CD8-positive, alpha-beta memory T cell (primary cell): ENCODE measurements around the gene CCBE1. TPM values are rescaled to one million over a fixed set of nuclear protein-coding genes. Genes with fewer than 3 reads are reported as not detected.

Experiments used
- CTCF ChIA-PET: fragments of 350-600 bp; sonication (Branson Sonifier 250); formaldehyde crosslinking; loops from one replicate; lab custom pipeline; 2021; ENCODE audit warnings: antibody characterized with exemption; lab: Charles Lee
- POLR2A ChIA-PET: fragments of 350-600 bp; sonication (Branson Sonifier 250); formaldehyde crosslinking; loops from one replicate; lab custom pipeline; 2021; ENCODE audit warnings: antibody characterized with exemption; lab: Charles Lee
- DNase-seq, 5 donors: peaks; one replicate each; pipeline versions ENCODE4 v3.0.0 to v3.0.0-alpha.2; 2020 to 2022; ENCODE audit warnings: mixed read lengths in 1 of 5
- H3K27ac ChIP-seq: one replicate; pipeline ENCODE4 v1.7.0; 2013; ENCODE audit warnings: low read depth, mild to moderate bottlenecking, low read length, moderate library complexity
- H3K27me3 ChIP-seq: 2 replicates; pipeline ENCODE4 v1.7.0; 2013; ENCODE audit warnings: low read length, mild to moderate bottlenecking; ENCODE audit not compliant: insufficient read depth, poor library complexity, severe bottlenecking
- H3K36me3 ChIP-seq: 2 replicates; pipeline ENCODE4 v1.7.0; 2013; ENCODE audit warnings: mild to moderate bottlenecking, low read length, moderate library complexity; ENCODE audit not compliant: insufficient read depth
- H3K4me1 ChIP-seq: 2 replicates; pipeline ENCODE4 v1.7.0; 2013; ENCODE audit warnings: mild to moderate bottlenecking, low read length, moderate library complexity; ENCODE audit not compliant: insufficient read depth
- H3K4me3 ChIP-seq: 2 replicates; pipeline ENCODE4 v1.7.0; 2013; ENCODE audit warnings: mild to moderate bottlenecking, low read length
- H3K9me3 ChIP-seq: 2 replicates; pipeline ENCODE4 v1.7.0; 2013; ENCODE audit warnings: mild to moderate bottlenecking, low read length
- H3K27ac Mint-ChIP-seq, 8 donors: one replicate each; pipeline ENCODE4 v1.8.0; 2020 to 2021; ENCODE audit warnings: mixed read lengths in 8 of 8, mild to moderate bottlenecking in 6 of 8, inconsistent platforms in 3 of 8, moderate library complexity in 3 of 8
- H3K27me3 Mint-ChIP-seq, 2 donors: one replicate each; pipeline ENCODE4 v1.8.0; 2020 to 2021; ENCODE audit warnings: mixed read lengths in 2 of 2, mild to moderate bottlenecking in 1 of 2, moderate library complexity in 1 of 2
- H3K36me3 Mint-ChIP-seq, 3 donors: one replicate each; pipeline ENCODE4 v1.8.0; 2020 to 2021; ENCODE audit warnings: mixed read lengths in 3 of 3, inconsistent platforms in 1 of 3, mild to moderate bottlenecking in 1 of 3
- H3K4me1 Mint-ChIP-seq, 3 donors: one replicate each; pipeline ENCODE4 v1.8.0; 2020 to 2021; ENCODE audit warnings: mixed read lengths in 3 of 3, inconsistent platforms in 1 of 3, mild to moderate bottlenecking in 1 of 3
- H3K4me3 Mint-ChIP-seq, 7 donors: one replicate each; pipeline ENCODE4 v1.8.0; 2020 to 2021; ENCODE audit warnings: mixed read lengths in 7 of 7, mild to moderate bottlenecking in 6 of 7, moderate library complexity in 4 of 7, inconsistent platforms in 2 of 7
- H3K9me3 Mint-ChIP-seq, 5 donors: one replicate each; pipeline ENCODE4 v1.8.0; 2020 to 2022; ENCODE audit warnings: mixed read lengths in 5 of 5, mild to moderate bottlenecking in 3 of 5, moderate library complexity in 2 of 5, inconsistent platforms in 1 of 5
- polyA plus RNA-seq: library from polyadenylated mRNA; unstranded; fragments of 300-500 nt; fragmentation: Illumina TruSeq; gene quantifications from one replicate; pipeline ENCODE4 v1.2.3, GENCODE V29; 2021
- total RNA-seq, 2 experiments: library from RNA; stranded (reverse); gene quantifications; one replicate each; pipeline ENCODE4 v1.2.3, GENCODE V29; 2021

CCBE1 gene
- total and polyA plus RNA-seq, 3 experiments from 2014 or later: not detected

- ChIA-PET POLR2A (no interaction called here), CTCF (no interaction called here)
- Mint-ChIP-seq H3K4me3 (no peak overlapping the region), H3K9me3 (peaks cover 0 to 4% (median 0%) of the 10 kb centered on the region in 5 donors), H3K27me3 (peaks cover 6 to 11% of the 10 kb centered on the region in 2 donors), H3K36me3 (no peaks in the 10 kb centered on the region), H3K27ac (no peak overlapping the region), H3K4me1 (no peaks in the 10 kb centered on the region)
- H3K4me1 ChIP-seq: no peaks in the 10 kb centered on the region
- no peaks in the 10 kb centered on the region for H3K36me3 ChIP-seq
- no peak overlapping the region for H3K27ac ChIP-seq
- H3K9me3 ChIP-seq: no peaks in the 10 kb centered on the region
- no peak overlapping the region for H3K4me3 ChIP-seq
- DNase-seq: no peak
- no peaks in the 10 kb centered on the region for H3K27me3 ChIP-seq
Measured at GRCh38 chr18:59498506-59499086, 198.6 kb downstream of the CCBE1 start.

- POLR2A ChIA-PET: no interaction called here
- Histone ChIP-seq H3K27me3 (no peaks in the 10 kb centered on the region), H3K27ac (no peak overlapping the region), H3K4me1 (no peaks in the 10 kb centered on the region), H3K36me3 (no peaks in the 10 kb centered on the region), H3K9me3 (no peaks in the 10 kb centered on the region), H3K4me3 (no peak overlapping the region)
- Mint-ChIP-seq H3K9me3 (no peaks in the 10 kb centered on the region), H3K4me3 (no peak overlapping the region), H3K36me3 (no peaks in the 10 kb centered on the region), H3K4me1 (no peaks in the 10 kb centered on the region), H3K27ac (no peak overlapping the region), H3K27me3 (peaks cover 4 to 5% of the 10 kb centered on the region in 2 donors)
- CTCF ChIA-PET: no interaction called here
- DNase-seq: no peak
Measured at GRCh38 chr18:59492756-59493421, 204.3 kb downstream of the CCBE1 start.

GRCh38 chr18:59488899-59489298, 208.3 kb downstream of the CCBE1 start:
- no peak for DNase-seq
- POLR2A ChIA-PET: no interaction called here
- peaks cover 3 to 5% of the 10 kb centered on the region in 2 donors for H3K27me3 Mint-ChIP-seq
- Histone ChIP-seq H3K27ac (no peak overlapping the region), H3K4me3 (no peak overlapping the region), H3K36me3 (no peaks in the 10 kb centered on the region), H3K4me1 (no peaks in the 10 kb centered on the region), H3K9me3 (no peaks in the 10 kb centered on the region), H3K27me3 (no peaks in the 10 kb centered on the region)
- no peaks in the 10 kb centered on the region for H3K36me3 Mint-ChIP-seq
- H3K4me3 Mint-ChIP-seq: no peak overlapping the region
- no peak overlapping the region for H3K27ac Mint-ChIP-seq
- no peaks in the 10 kb centered on the region for H3K9me3 Mint-ChIP-seq
- CTCF ChIA-PET: no interaction called here
- H3K4me1 Mint-ChIP-seq: no peaks in the 10 kb centered on the region

- no peak overlapping the region for H3K27ac Mint-ChIP-seq
- H3K9me3 ChIP-seq: no peaks in the 10 kb centered on the region
- peaks cover 1 to 3% of the 10 kb centered on the region in 2 donors for H3K27me3 Mint-ChIP-seq
- POLR2A ChIA-PET: no interaction called here
- no peaks in the 10 kb centered on the region for H3K9me3 Mint-ChIP-seq
- CTCF ChIA-PET: no interaction called here
- H3K4me1 Mint-ChIP-seq: no peaks in the 10 kb centered on the region
- no peak overlapping the region for H3K4me3 ChIP-seq
- no peaks in the 10 kb centered on the region for H3K4me1 ChIP-seq
- H3K27me3 ChIP-seq: no peaks in the 10 kb centered on the region
- no peaks in the 10 kb centered on the region for H3K36me3 ChIP-seq
- no peak for DNase-seq
- no peak overlapping the region for H3K27ac ChIP-seq
- H3K4me3 Mint-ChIP-seq: no peak overlapping the region
- H3K36me3 Mint-ChIP-seq: no peaks in the 10 kb centered on the region
Measured at GRCh38 chr18:59485382-59485781, 211.8 kb downstream of the CCBE1 start.

- no peak for DNase-seq
- H3K9me3 Mint-ChIP-seq: no peaks in the 10 kb centered on the region
- H3K4me1 Mint-ChIP-seq: no peaks in the 10 kb centered on the region
- no peaks in the 10 kb centered on the region for H3K36me3 Mint-ChIP-seq
- H3K4me3 Mint-ChIP-seq: no peak overlapping the region
- Histone ChIP-seq H3K4me1 (no peaks in the 10 kb centered on the region), H3K27ac (no peak overlapping the region), H3K27me3 (no peaks in the 10 kb centered on the region), H3K4me3 (no peak overlapping the region), H3K36me3 (no peaks in the 10 kb centered on the region), H3K9me3 (no peaks in the 10 kb centered on the region)
- no peak overlapping the region for H3K27ac Mint-ChIP-seq
- ChIA-PET CTCF (no interaction called here), POLR2A (no interaction called here)
- peaks cover 1 to 6% of the 10 kb centered on the region in 2 donors for H3K27me3 Mint-ChIP-seq
Measured at GRCh38 chr18:59484561-59485328, 212.5 kb downstream of the CCBE1 start.

GRCh38 chr18:59484131-59484530, 213.1 kb downstream of the CCBE1 start:
- no peak overlapping the region for H3K27ac Mint-ChIP-seq
- H3K4me1 Mint-ChIP-seq: no peaks in the 10 kb centered on the region
- CTCF ChIA-PET: no interaction called here

GRCh38 chr18:59481436-59481835, 215.8 kb downstream of the CCBE1 start:
- Mint-ChIP-seq H3K27me3 (peaks cover 1 to 23% of the 10 kb centered on the region in 2 donors), H3K9me3 (no peaks in the 10 kb centered on the region), H3K36me3 (no peaks in the 10 kb centered on the region), H3K4me1 (no peaks in the 10 kb centered on the region), H3K4me3 (no peak overlapping the region), H3K27ac (no peak overlapping the region)
- Histone ChIP-seq H3K4me3 (no peak overlapping the region), H3K27ac (no peak overlapping the region), H3K27me3 (no peaks in the 10 kb centered on the region), H3K36me3 (no peaks in the 10 kb centered on the region), H3K4me1 (no peaks in the 10 kb centered on the region), H3K9me3 (no peaks in the 10 kb centered on the region)
- DNase-seq: no peak
- ChIA-PET CTCF (no interaction called here), POLR2A (no interaction called here)

More at GRCh38 chr18:59484131-59484530, 213.1 kb downstream of the CCBE1 start:
- Histone ChIP-seq H3K27me3 (no peaks in the 10 kb centered on the region), H3K4me1 (no peaks in the 10 kb centered on the region), H3K27ac (no peak overlapping the region), H3K4me3 (no peak overlapping the region), H3K9me3 (no peaks in the 10 kb centered on the region), H3K36me3 (no peaks in the 10 kb centered on the region)
- DNase-seq: no peak
- POLR2A ChIA-PET: no interaction called here
- H3K9me3 Mint-ChIP-seq: no peaks in the 10 kb centered on the region
- H3K4me3 Mint-ChIP-seq: no peak overlapping the region
- H3K36me3 Mint-ChIP-seq: no peaks in the 10 kb centered on the region
- peaks cover 1 to 12% of the 10 kb centered on the region in 2 donors for H3K27me3 Mint-ChIP-seq

GRCh38 chr18:59479776-59480175, 217.4 kb downstream of the CCBE1 start:
- no peak overlapping the region for H3K27ac Mint-ChIP-seq
- no peak overlapping the region for H3K4me3 Mint-ChIP-seq
- no peak for DNase-seq
- ChIA-PET POLR2A (no interaction called here), CTCF (no interaction called here)
- no peaks in the 10 kb centered on the region for H3K4me1 Mint-ChIP-seq
- Histone ChIP-seq H3K27me3 (no peaks in the 10 kb centered on the region), H3K27ac (no peak overlapping the region), H3K4me1 (no peaks in the 10 kb centered on the region), H3K4me3 (no peak overlapping the region), H3K36me3 (no peaks in the 10 kb centered on the region), H3K9me3 (no peaks in the 10 kb centered on the region)
- no peaks in the 10 kb centered on the region for H3K36me3 Mint-ChIP-seq
- H3K9me3 Mint-ChIP-seq: peaks cover 0 to 3% (median 2%) of the 10 kb centered on the region in 5 donors
- H3K27me3 Mint-ChIP-seq: peaks cover 4 to 32% of the 10 kb centered on the region in 2 donors
